CD4-positive, alpha-beta T cell (primary cell): ENCODE results near the gene RBMS1. TPM values are rescaled to one million over a fixed set of nuclear protein-coding genes. Genes with fewer than 3 reads are reported as not detected.

Source experiments
- ATAC-seq: fragments of 200-7000 bp; cut with Tn5 transposase; one replicate; pipeline ENCODE4 v1.10.0; 2022; ENCODE audit warnings: mild to moderate bottlenecking; ENCODE audit not compliant: poor library complexity
- CTCF ChIA-PET: fragments of 350-600 bp; sonication (Branson Sonifier 250); formaldehyde crosslinking; loops from one replicate; lab custom pipeline; 2021; ENCODE audit warnings: antibody characterized with exemption, inconsistent platforms; lab: Charles Lee
- POLR2A ChIA-PET: fragments of 350-600 bp; sonication (Branson Sonifier 250); formaldehyde crosslinking; loops from one replicate; lab custom pipeline; 2021; ENCODE audit warnings: antibody characterized with exemption, inconsistent platforms; lab: Charles Lee
- DNase-seq, 14 experiments: peaks; one replicate each; pipeline ENCODE4 v3.0.0-alpha.2; 2013 to 2020; ENCODE audit warnings: mixed read lengths in 2 of 14
- H3K27ac ChIP-seq, 2 donors: one replicate each; pipeline versions ENCODE4 v1.5.1 to v1.7.0; 2013; ENCODE audit warnings: low read length in 2 of 2, low read depth in 1 of 2, mild to moderate bottlenecking in 1 of 2
- H3K27me3 ChIP-seq, 2 experiments: 1 replicate in 1 of 2; 2 replicates in 1 of 2; pipeline versions ENCODE4 v1.6.1 to v1.7.0; 2013; ENCODE audit warnings: low read length in 2 of 2, control low read depth in 1 of 2, mild to moderate bottlenecking in 1 of 2, moderate library complexity in 1 of 2; ENCODE audit not compliant: insufficient read depth in 2 of 2, control insufficient read depth in 1 of 2
- H3K36me3 ChIP-seq: one replicate; pipeline ENCODE4 v1.6.1; 2013; ENCODE audit warnings: low read length, control low read depth; ENCODE audit not compliant: insufficient read depth
- H3K4me1 ChIP-seq: one replicate; pipeline ENCODE4 v1.6.1; 2013; ENCODE audit warnings: low read length, control low read depth; ENCODE audit not compliant: insufficient read depth
- H3K4me3 ChIP-seq: one replicate; pipeline ENCODE4 v1.5.1; 2013; ENCODE audit warnings: mild to moderate bottlenecking, low read length, moderate library complexity
- H3K9me3 ChIP-seq, 2 experiments: 1 replicate in 1 of 2; 2 replicates in 1 of 2; pipeline versions ENCODE4 v1.6.1 to v1.7.0; 2013; ENCODE audit warnings: low read length in 2 of 2, mild to moderate bottlenecking in 2 of 2, control low read depth in 1 of 2, moderate library complexity in 1 of 2; ENCODE audit not compliant: control insufficient read depth in 1 of 2, insufficient read depth in 1 of 2
- H3K27ac Mint-ChIP-seq: one replicate; pipeline ENCODE4 v1.8.0; 2020; ENCODE audit warnings: mixed read lengths
- H3K27me3 Mint-ChIP-seq: one replicate; pipeline ENCODE4 v1.8.0; 2021; ENCODE audit warnings: mixed read lengths
- H3K36me3 Mint-ChIP-seq: one replicate; pipeline ENCODE4 v1.8.0; 2021; ENCODE audit warnings: low read depth, mixed read lengths
- H3K4me1 Mint-ChIP-seq: one replicate; pipeline ENCODE4 v1.8.0; 2021; ENCODE audit warnings: low read depth, mixed read lengths
- H3K4me3 Mint-ChIP-seq: one replicate; pipeline ENCODE4 v1.8.0; 2020; ENCODE audit warnings: mild to moderate bottlenecking, mixed read lengths
- H3K9me3 Mint-ChIP-seq: one replicate; pipeline ENCODE4 v1.8.0; 2020; ENCODE audit warnings: mixed read lengths
- CTCF ChIP-seq: fragments of 200-600 bp; IDR thresholded peaks from one replicate; pipeline ENCODE4 v1.8.0; 2022; ENCODE audit warnings: antibody characterized with exemption, mild to moderate bottlenecking
- intact Hi-C, 2 experiments: fragments of 100-400 bp; cut with DNase I in 1 of 2; cut with micrococcal nuclease in 1 of 2; formaldehyde crosslinking; loops; one replicate each; pipeline versions ENCODE4 v1.15.1 to v1.9.0; 2023 to 2025; cut with DNase I, micrococcal nuclease
- total RNA-seq, 174 experiments: library from RNA in 2 of 174; stranded (reverse) in 2 of 174; gene quantifications; one replicate each; pipeline ENCODE4 v1.2.3 and lab custom pipeline; 2021 to 2026

The RBMS1 gene
- total RNA-seq, 2 experiments from 2014 or later: 88.6 to 90.3 TPM

GRCh38 chr2:160345071-160345764, 148.4 kb downstream of the RBMS1 start:
- H3K4me1 ChIP-seq: peaks cover 21% of the 10 kb centered on the region
- no peak for TF ChIP-seq CTCF
- no peak for DNase-seq
- no peaks in the 10 kb centered on the region for H3K27me3 ChIP-seq
- Mint-ChIP-seq H3K4me3 (peak overlapping the region; percentile 4), H3K27me3 (no peaks in the 10 kb centered on the region), H3K36me3 (peaks cover 28% of the 10 kb centered on the region), H3K27ac (peak overlapping the region; percentile 66), H3K9me3 (no peaks in the 10 kb centered on the region), H3K4me1 (peaks cover 91% of the 10 kb centered on the region)
- POLR2A ChIA-PET: no interaction called here
- H3K4me3 ChIP-seq: no peak overlapping the region
- H3K36me3 ChIP-seq: peaks cover 5% of the 10 kb centered on the region
- peak; percentile 49 for ATAC-seq
- intact Hi-C loops: no loop called here
- H3K27ac ChIP-seq: no peak overlapping the region
- no peaks in the 10 kb centered on the region for H3K9me3 ChIP-seq
- CTCF ChIA-PET: interaction anchor here (1.7 kb wide), 1 partner anchor 11 kb away, joined by 5 read pairs; no protein-coding TSS in a partner anchor

DNA sequence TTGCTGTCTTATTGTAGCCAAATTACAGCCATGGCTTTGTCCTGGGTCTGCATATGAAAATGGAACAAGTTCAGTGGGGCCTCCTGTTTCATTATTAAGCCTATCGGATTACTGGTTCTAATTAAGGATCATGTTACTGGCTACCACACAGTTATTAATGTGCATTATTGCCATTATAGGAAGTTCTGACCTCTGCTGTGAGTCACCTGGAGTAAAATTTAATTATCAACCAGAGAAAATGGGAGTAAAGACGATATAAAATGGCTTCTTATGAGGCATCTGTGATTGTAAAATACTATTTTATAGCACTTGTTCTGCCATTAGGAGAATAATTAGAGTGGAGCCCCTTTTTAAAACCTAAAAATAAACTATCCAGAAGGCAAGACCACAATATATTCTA, 150.2 kb downstream of the RBMS1 start:
- H3K36me3 Mint-ChIP-seq: peaks cover 11% of the 10 kb centered on the region
- no peak for TF ChIP-seq CTCF
- DNase-seq (no peak), ATAC-seq (no peak)
- H3K4me3 ChIP-seq: no peak overlapping the region
- H3K27ac ChIP-seq: no peak overlapping the region
- peaks cover 91% of the 10 kb centered on the region for H3K4me1 Mint-ChIP-seq
- H3K27me3 ChIP-seq: no peaks in the 10 kb centered on the region
- CTCF ChIA-PET: interaction anchor here (1.7 kb wide), 1 partner anchor 9 kb away, joined by 5 read pairs; no protein-coding TSS in a partner anchor
- no peaks in the 10 kb centered on the region for H3K9me3 Mint-ChIP-seq
- no peaks in the 10 kb centered on the region for H3K9me3 ChIP-seq
- intact Hi-C loops: no loop called here
- no peaks in the 10 kb centered on the region for H3K36me3 ChIP-seq
- H3K27ac Mint-ChIP-seq: peak overlapping the region; percentile 52
- no peak overlapping the region for H3K4me3 Mint-ChIP-seq
- POLR2A ChIA-PET: interaction anchor here (0.5 to 1.8 kb wide), 3 partner anchors 11 to 35 kb away, joined by 3 to 5 read pairs (median 4); no protein-coding TSS in a partner anchor
- H3K4me1 ChIP-seq: peaks cover 25% of the 10 kb centered on the region
- H3K27me3 Mint-ChIP-seq: no peaks in the 10 kb centered on the region

DNA sequence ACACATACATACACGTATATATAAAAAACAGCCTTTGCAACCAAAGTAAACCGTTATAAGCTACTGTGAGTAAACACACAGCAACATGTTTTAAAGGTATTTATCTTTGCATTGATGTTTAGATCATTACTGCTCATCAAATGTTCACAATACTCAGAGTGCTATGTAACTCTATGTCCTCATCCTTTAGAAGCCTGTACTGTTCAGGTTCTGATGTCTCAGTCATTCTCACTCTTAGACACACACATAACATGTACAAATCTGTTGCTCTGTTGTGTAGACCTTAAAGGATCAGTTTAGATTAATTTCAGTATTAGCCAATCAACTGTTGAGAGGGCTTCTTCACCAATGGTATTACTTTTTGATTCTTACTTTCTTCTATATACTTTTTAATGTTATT, 153.9 kb downstream of the RBMS1 start:
- Histone ChIP-seq H3K4me1 (peaks cover 25% of the 10 kb centered on the region), H3K27ac (no peak overlapping the region), H3K36me3 (no peaks in the 10 kb centered on the region), H3K27me3 (no peaks in the 10 kb centered on the region), H3K9me3 (no peaks in the 10 kb centered on the region), H3K4me3 (no peak overlapping the region)
- DNase-seq (no peak), ATAC-seq (no peak)
- ChIA-PET POLR2A (no interaction called here), CTCF (interaction anchor here (1.8 kb wide), 1 partner anchor 10 kb away, joined by 4 read pairs; no protein-coding TSS in a partner anchor)
- H3K36me3 Mint-ChIP-seq: peaks cover 6% of the 10 kb centered on the region
- H3K4me1 Mint-ChIP-seq: peaks cover 85% of the 10 kb centered on the region
- H3K4me3 Mint-ChIP-seq: no peak overlapping the region
- no peaks in the 10 kb centered on the region for H3K9me3 Mint-ChIP-seq
- peak overlapping the region; percentile 70 for H3K27ac Mint-ChIP-seq
- H3K27me3 Mint-ChIP-seq: no peaks in the 10 kb centered on the region
- intact Hi-C loops: no loop called here
- TF ChIP-seq CTCF: no peak
